ENCODE measurements around the gene IDS.

DNA sequence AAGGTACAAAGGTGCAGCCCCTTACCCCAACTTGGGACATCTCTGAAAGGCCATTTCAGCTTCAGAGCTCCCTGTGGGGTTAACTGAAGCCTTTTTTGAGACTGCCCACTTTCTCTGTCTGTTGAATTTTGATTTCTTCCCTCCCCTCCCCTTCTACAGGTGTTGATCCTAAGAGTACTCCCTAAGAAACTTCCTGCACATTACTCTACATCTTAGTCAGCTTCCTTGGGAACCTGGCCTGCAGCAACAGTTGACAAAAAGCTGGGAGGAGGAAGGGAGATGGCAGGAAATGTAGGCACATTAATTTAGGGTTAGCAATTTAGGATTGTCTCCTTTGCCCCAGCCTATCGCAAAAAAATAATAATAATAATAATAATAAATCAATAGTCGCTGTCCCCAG lies 1.2 kb upstream of the IDS start:
- TF ChIP-seq EZH2 (IDR thresholded peaks at IDR 0.05; ENCODE audit: insufficient read depth, poor library complexity, severe bottlenecking) (no peak), EZH2phosphoT487 (IDR thresholded peaks at IDR 0.05; ENCODE audit: insufficient read depth, low read depth) (no peak)
